Measurements from ENCODE around the gene RAD51C. TPM values are rescaled to one million over a fixed set of nuclear protein-coding genes. Genes with fewer than 3 reads are reported as not detected.

Gene RAD51C
- total RNA-seq, result 35.3 and 38.1 TPM in 2 replicates

GRCh38 chr17:58692239-58693055 lies at the start of gene RAD51C:
Gene RAD51C, plus strand, starts transcription at chr17:58692602. Its CDS starts 42 bp downstream, at chr17:58692644.

GRCh38 chr17:58691701-58692238 lies 632 bp upstream of the RAD51C start, which contains the start of gene TEX14:
Gene TEX14, minus strand, starts transcription at chr17:58692045. Its CDS starts 40,044 bp downstream, at chr17:58652001.

GRCh38 chr17:58755577-58756245 lies 63.3 kb downstream of the RAD51C start, which contains the start of gene PPM1E:
Gene PPM1E, plus strand, starts transcription at chr17:58755854.

Other genes starting within 250 kb of the RAD51C start
- gene HSF5, start 204.2 kb upstream of the RAD51C start, total RNA-seq, result not detected in 2 replicates
- 30.0 and 31.9 TPM in 2 replicates for gene MTMR4, start 178.0 kb upstream of the RAD51C start, total RNA-seq
- gene TEX14, start 557 bp upstream of the RAD51C start, total RNA-seq, result under 0.01 TPM in 1 of 2 replicates, not detected in the other
- gene PPM1E, start 63.3 kb downstream of the RAD51C start, total RNA-seq, result 0.16 and 1.0 TPM in 2 replicates